HG02852 (cell line): ENCODE results near the gene WDR70.
"Not testable (repeated sequence)": the region's sequence is repeated elsewhere in the genome, so short reads cannot be mapped to it uniquely, and the experiment has no call there.

ENCODE experiments used
- ATAC-seq: cut with Tn5 transposase; IDR thresholded peaks from one replicate; pipeline ENCODE4 v1.9.1; 2021; ENCODE audit warnings: mild to moderate bottlenecking, moderate library complexity; ENCODE audit not compliant: unreplicated experiment

WDR70 gene

DNA sequence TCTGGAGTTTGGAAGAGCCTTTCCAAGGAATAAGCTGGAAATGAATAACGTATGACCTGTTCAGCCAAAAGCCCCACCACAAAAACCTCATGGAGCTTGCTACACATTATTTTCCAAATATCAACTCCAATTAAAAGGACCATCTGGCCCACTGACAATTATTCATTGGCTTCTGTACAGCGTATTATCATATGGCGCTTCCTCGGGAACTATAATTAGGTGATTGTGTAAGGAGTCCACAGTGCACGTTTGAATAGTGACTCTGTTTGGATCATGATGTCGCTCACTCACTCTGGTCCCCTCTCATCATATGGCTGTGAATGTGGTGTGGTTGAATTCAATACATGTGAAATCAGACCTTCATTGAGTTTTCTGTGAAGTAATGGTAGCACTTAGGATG, 408.6 kb downstream of the WDR70 start:
- ATAC-seq: no peak

DNA sequence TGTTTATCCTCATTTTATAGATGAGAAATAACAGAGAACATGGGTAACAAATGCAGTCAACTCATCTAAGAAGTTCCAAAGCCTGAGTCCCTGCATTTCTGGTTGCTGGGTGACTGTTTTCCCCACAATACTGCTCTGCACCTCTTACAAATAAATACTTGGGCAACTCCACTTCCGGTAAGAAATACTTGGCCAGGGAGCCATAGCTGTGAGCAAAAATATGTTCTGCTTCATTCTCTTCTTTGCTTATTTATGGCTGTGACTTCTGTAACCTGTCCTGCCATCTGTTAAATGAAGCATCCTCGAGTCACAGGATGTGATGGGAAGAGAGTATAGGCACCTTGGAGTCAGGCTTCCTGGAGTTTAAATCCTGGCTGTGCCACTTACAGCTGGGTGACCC, 410.9 kb downstream of the WDR70 start:
- no peak for ATAC-seq

DNA sequence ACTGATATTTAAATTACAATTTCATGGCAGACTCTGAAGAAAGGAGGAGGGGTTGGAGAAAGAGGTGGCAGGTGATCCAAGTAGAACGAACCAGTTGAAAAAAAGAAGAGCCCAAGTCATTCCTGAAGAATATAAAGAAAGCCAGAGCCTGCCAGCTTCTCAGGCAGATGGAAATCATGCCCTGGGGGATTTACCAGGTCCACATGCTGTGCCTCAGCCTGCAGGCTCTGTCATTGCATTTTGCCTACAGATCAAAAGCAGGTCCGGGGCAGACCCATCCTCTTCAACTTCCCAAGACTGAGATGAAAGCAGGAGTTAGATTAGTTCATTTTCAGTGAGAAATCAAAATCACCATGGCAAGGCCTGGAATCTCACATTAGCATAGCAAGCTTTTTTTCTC, 412.2 kb downstream of the WDR70 start:
- no peak for ATAC-seq

DNA sequence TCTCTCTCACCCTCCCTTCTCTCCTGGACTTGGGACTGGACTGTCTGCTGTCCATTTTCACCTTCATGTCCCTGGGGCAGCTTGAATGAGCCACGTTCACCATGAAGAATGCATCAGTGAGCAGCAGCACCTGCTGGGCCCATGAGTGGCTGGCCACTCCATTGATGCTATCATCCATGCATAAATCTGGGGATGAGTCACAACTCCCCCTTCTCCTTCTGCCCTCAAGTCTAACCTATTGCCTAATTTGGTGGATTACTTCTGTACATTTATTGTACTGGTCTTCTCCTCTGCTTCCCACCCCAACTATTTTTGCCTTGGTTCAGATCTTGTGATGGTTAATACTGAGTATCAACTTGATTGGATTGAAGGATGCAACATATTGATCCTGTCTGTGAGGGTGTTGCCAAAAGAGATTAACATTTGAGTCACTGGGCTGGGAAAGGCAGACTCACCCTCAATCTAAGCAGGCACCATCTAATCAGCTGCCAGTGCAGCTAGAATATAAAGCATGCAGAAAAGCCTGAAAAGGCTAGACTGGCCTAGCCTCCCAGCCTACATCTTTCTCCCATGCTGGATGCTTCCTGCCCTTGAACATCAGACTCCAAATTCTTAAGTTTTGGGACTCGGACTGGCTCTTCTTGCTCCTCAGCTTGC, 414.0 kb downstream of the WDR70 start:
- no peak for ATAC-seq

DNA sequence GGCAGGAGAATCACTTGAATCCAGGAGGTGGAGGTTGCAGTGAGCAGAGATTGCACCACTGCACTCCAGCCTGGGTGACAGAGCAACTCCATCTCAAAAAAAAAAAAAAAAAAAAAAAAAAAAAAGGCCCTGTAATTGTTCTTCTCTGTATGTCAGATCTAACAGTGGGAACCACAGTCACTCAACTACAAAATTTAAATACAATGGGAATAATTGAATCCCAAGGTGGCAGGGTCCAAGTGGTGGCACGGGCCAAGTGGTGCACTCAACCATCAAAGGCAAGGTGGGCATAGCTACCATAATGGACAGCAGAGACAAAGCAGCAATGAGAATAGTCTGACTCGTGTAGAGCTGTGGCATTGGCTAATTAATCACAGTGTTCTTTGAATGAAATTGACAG, 416.2 kb downstream of the WDR70 start:
- ATAC-seq: not testable (repeated sequence)

DNA sequence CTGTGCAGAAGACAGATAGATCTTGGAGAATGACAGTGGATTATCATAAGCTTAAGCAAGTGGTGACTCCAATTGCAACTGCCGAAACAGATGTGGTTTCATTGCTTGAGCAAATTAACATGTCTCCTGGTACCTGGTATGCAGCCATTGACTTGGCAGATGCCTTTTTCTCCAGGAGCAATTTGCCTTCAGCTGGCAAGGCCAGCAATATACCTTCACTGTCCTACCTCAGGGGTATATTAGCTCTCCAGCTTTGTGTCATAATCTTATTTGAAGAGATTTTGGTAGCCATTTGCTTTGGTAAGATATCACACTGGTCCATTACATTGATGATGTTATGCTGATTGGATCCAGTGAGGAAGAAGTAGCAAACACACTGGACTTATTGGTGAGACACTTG, 417.3 kb downstream of the WDR70 start:
- ATAC-seq: not testable (repeated sequence)

DNA sequence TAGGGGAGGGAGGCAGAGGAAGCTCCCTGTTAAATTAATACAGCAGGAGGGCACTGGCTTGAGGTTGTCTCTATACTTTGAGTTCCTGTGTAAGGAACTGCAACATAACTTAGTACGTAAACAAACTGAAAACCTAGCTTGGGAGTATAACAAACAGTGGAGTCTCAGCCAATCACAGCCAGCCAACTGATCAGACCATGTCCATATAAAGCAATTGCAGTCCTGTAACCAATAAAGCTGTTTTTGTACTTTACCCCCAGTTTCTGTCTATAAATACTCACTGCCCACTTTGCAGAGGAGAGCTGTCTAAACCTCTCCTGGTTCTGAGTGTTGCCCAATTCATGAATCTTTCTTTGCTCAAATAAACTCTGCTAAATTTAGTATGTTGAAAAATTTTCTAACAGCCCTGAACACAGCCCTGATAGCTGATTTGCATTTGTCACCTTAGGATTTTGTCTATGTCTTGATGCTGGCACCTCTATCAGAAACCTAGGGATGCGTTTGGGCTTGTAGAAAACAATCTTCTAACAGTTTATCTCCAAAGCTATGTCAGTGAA, 420.8 kb downstream of the WDR70 start:
- peak; percentile 60 for ATAC-seq

DNA sequence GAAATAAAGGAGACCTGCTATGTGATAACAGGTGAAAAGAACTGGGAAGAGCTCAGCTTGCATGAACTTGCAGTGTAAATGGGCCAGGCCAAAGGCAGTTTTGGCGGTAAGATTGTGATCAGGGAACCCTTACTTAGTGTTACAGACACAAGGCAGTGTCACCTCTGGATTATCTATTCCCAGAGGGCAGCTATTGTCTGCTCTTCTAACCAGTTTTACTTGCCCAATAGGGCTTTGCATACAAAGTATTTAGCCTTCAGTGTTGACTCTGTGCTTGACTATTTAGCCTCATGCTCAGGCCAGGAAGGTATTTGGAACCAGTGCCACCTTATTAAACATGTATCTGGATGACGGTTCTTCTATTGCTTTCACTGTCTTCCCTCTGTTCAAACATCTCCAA, 422.4 kb downstream of the WDR70 start:
- ATAC-seq: no peak
